SK-MEL-5 (cell line): ENCODE measurements around the gene CT47A1. TPM values are rescaled to one million over a fixed set of nuclear protein-coding genes. Genes with fewer than 3 reads are reported as not detected.
"Not testable (repeated sequence)": the region's sequence is repeated elsewhere in the genome, so short reads cannot be mapped to it uniquely, and the experiment has no call there.

Experiments used
- DNase-seq: peaks from one replicate; pipeline ENCODE4 v3.0.0-alpha.2; 2016; ENCODE audit warnings: low read depth, low spot score
- in situ Hi-C: cut with HindIII; loops from 2 replicates; pipeline ENCODE4 v1.10.0; 2016; ENCODE audit warnings: low sequenced_read_pairs, high pct_unique_total_duplicates, low pct_unique_long_range_greater_than_20kb
- polyA plus RNA-seq, 2 experiments: library from polyadenylated mRNA; depleted of rRNA; stranded (reverse); fragments of >200 nt; gene quantifications; 2 replicates each; pipeline ENCODE4 v1.2.3, GENCODE V29; 2015
- small RNA-seq, 2 experiments: library from RNA; depleted of rRNA; stranded (forward); fragments of <200 nt; gene quantifications; one replicate each; pipeline ENCODE3, GENCODE V24; 2014
- total RNA-seq: library from RNA; depleted of rRNA; stranded (reverse); fragments of >200 nt; shearing (Covaris generic); gene quantifications from 2 replicates; pipeline ENCODE4 v1.2.3, GENCODE V29; 2014; rRNA removed

CT47A1 gene
- total RNA-seq = not detected in 2 replicates
- not detected in 2 replicates for polyA plus RNA-seq (2015; cell fraction: cytosol; rRNA removed)
- polyA plus RNA-seq (2015; cell fraction: nucleus; rRNA removed) = not detected in 2 replicates

GRCh38 chrX:120985660-120986059 lies at the start of gene CT47A1:
Gene CT47A1, minus strand, starts transcription at chrX:120985760. Its CDS starts 231 bp downstream, at chrX:120985529.
- DNase-seq, in situ Hi-C loops: not testable (repeated sequence)

- in situ Hi-C loops = no loop called here
- DNase-seq = no peak
These were observed 47.0 kb upstream of the CT47A1 start for GRCh38 chrX:121032531-121032930.

GRCh38 chrX:121030083-121030482 lies 44.5 kb upstream of the CT47A1 start:
- no peak for DNase-seq
- in situ Hi-C loops = no loop called here

GRCh38 chrX:121028419-121028818 lies 42.9 kb upstream of the CT47A1 start:
- in situ Hi-C loops = no loop called here
- no peak for DNase-seq

- in situ Hi-C loops = no loop called here
- DNase-seq = no peak
These were observed 29.3 kb upstream of the CT47A1 start for GRCh38 chrX:121014826-121015225.

GRCh38 chrX:121013897-121014455 lies 28.4 kb upstream of the CT47A1 start:
- no peak for DNase-seq
- in situ Hi-C loops = no loop called here

GRCh38 chrX:121011254-121011653 lies 25.7 kb upstream of the CT47A1 start:
- DNase-seq = peak; percentile 50
- in situ Hi-C loops = no loop called here

- peak; percentile 65 for DNase-seq
- in situ Hi-C loops = no loop called here
These were observed 24.7 kb upstream of the CT47A1 start for GRCh38 chrX:121010218-121010617.

- no peak for DNase-seq
- in situ Hi-C loops = no loop called here
These were observed 24.2 kb upstream of the CT47A1 start for GRCh38 chrX:121009764-121010163.

GRCh38 chrX:121008920-121009319 lies 23.4 kb upstream of the CT47A1 start:
- peak; percentile 90 for DNase-seq
- in situ Hi-C loops = no loop called here

GRCh38 chrX:121000589-121000988 lies 15.0 kb upstream of the CT47A1 start:
- in situ Hi-C loops = no loop called here
- peak; percentile 81 for DNase-seq

- DNase-seq = no peak
- in situ Hi-C loops = no loop called here
These were observed 13.9 kb upstream of the CT47A1 start for GRCh38 chrX:120999413-120999812.

GRCh38 chrX:120956500-120956899 lies 29.1 kb downstream of the CT47A1 start, which contains the start of gene CT47A7:
Gene CT47A7, minus strand, starts transcription at chrX:120956600. Its CDS starts 255 bp downstream, at chrX:120956345.
- in situ Hi-C loops = not testable (repeated sequence)

More at GRCh38 chrX:120956500-120956899, 29.1 kb downstream of the CT47A1 start, which contains the start of gene CT47A7:
- not testable (repeated sequence) for DNase-seq

Small RNAs within 50 kb of the gene (small RNA-seq; reads per million reads assigned to genes)
- gene AL670379.1 (0 reads per million in 2 experiments), gene AL670379.10 (0 reads per million in 2 experiments), gene AL670379.11 (0 reads per million in 2 experiments), gene AL670379.12 (0 reads per million in 2 experiments), gene AL670379.2 (0 reads per million in 2 experiments), gene AL670379.3 (0 reads per million in 2 experiments), gene AL670379.4 (0 reads per million in 2 experiments), gene AL670379.5 (0 reads per million in 2 experiments), gene AL670379.6 (0 reads per million in 2 experiments), gene AL670379.7 (0 reads per million in 2 experiments), gene AL670379.8 (0 reads per million in 2 experiments), gene AL670379.9 (0 reads per million in 2 experiments)

Other genes with a start within 250 kb of the CT47A1 start
- not detected in 2 replicates for gene CT47B1, start 109.9 kb downstream of the CT47A1 start, total RNA-seq
- not detected in 2 replicates for gene CT47A11, start 48.6 kb downstream of the CT47A1 start, total RNA-seq
- gene CT47A10, start 43.7 kb downstream of the CT47A1 start, total RNA-seq = not detected in 2 replicates
- gene CT47A9, start 38.9 kb downstream of the CT47A1 start, total RNA-seq = not detected in 2 replicates
- gene CT47A8, start 34.0 kb downstream of the CT47A1 start, total RNA-seq = not detected in 2 replicates
- not detected in 2 replicates for gene CT47A7, start 29.2 kb downstream of the CT47A1 start, total RNA-seq
- gene CT47A6, start 24.3 kb downstream of the CT47A1 start, total RNA-seq = not detected in 2 replicates
- gene CT47A5, start 19.4 kb downstream of the CT47A1 start, total RNA-seq = not detected in 2 replicates
- not detected in 2 replicates for gene CT47A4, start 14.6 kb downstream of the CT47A1 start, total RNA-seq
- gene CT47A3, start 9.7 kb downstream of the CT47A1 start, total RNA-seq = not detected in 2 replicates
- gene CT47A2, start 4.8 kb downstream of the CT47A1 start, total RNA-seq = not detected in 2 replicates
- 16.8 and 19.9 TPM in 2 replicates for gene GLUD2, start 61.9 kb upstream of the CT47A1 start, total RNA-seq